H1 (cell line): Measurements from ENCODE around the gene MEN1.

Source experiments
- CTCF ChIP-seq, 3 experiments: IDR thresholded peaks; 1 replicate in 2 of 3; 2 replicates in 1 of 3; pipeline versions ENCODE4 v1.5.1 to v1.6.1; 2011; ENCODE audit warnings: low read length in 3 of 3, mild to moderate bottlenecking in 3 of 3, inconsistent platforms in 2 of 3, low read depth in 1 of 3, moderate library complexity in 1 of 3; ENCODE audit not compliant: insufficient read depth in 1 of 3; ENCODE audit errors: control extremely low read depth in 1 of 3
- SIX5 ChIP-seq: IDR thresholded peaks from 2 replicates; pipeline ENCODE4 v1.6.1; 2011; ENCODE audit warnings: mild to moderate bottlenecking, low read depth, low read length

- TF ChIP-seq CTCF (IDR thresholded peaks at IDR 0.05; ENCODE audit: control extremely low read depth in 1 of 3, insufficient read depth in 1 of 3, low read depth in 1 of 3, low read length in 3 of 3) = no peak
- no peak for TF ChIP-seq SIX5
Measured at GRCh38 chr11:64760759-64761420, 49.5 kb downstream of the MEN1 start.
